ENCODE data around the gene TRIM15.

Gene TRIM15

GRCh38 chr6:30171677-30172471, 8.5 kb downstream of the TRIM15 start:
- POLR2A ChIA-PET, result no interaction called here
- Histone ChIP-seq H3K4me3 (ENCODE audit: low read depth, low read length) (no peak overlapping the region), H3K9me3 (ENCODE audit: control insufficient read depth, insufficient read depth, low read depth, low read length) (no peaks in the 10 kb centered on the region), H3K27ac (ENCODE audit: extremely low read depth, low read depth, low read length) (no peak overlapping the region), H3K4me1 (ENCODE audit: control insufficient read depth, insufficient read depth, low read length) (no peaks in the 10 kb centered on the region), H3K36me3 (ENCODE audit: control insufficient read depth in 2 of 2, insufficient read depth in 1 of 2, low read length in 2 of 2) (no peaks in the 10 kb centered on the region)
- TF ChIP-seq ZNF274 (IDR thresholded peaks at IDR 0.05; ENCODE audit: low read length), result no peak
- TF ChIP-seq ZNF274 (tag by site-specific recombination; IDR thresholded peaks at IDR 0.05; ENCODE audit: borderline replicate concordance), result no peak
- TF ChIP-seq ZNF362 (tag by site-specific recombination; IDR thresholded peaks at IDR 0.05), result no peak
- no peak for TF ChIP-seq ZNF114 (tag by site-specific recombination; IDR thresholded peaks at IDR 0.05)
- no peak for TF ChIP-seq PRDM4 (tag by site-specific recombination; IDR thresholded peaks at IDR 0.05)
- TF ChIP-seq ZNF555 (tag by site-specific recombination; conservative IDR thresholded peaks at IDR 0.05), result no peak
- no peak for TF ChIP-seq ELK4 (IDR thresholded peaks at IDR 0.05; ENCODE audit: borderline replicate concordance, low read depth, low read length)
- TF ChIP-seq ZNF585B (tag by site-specific recombination; IDR thresholded peaks at IDR 0.05), result no peak
- no peak for TF ChIP-seq KLF17 (tag by site-specific recombination; IDR thresholded peaks at IDR 0.05)
- TF ChIP-seq ZNF626 (tag by site-specific recombination; IDR thresholded peaks at IDR 0.05), result no peak
- no peak for TF ChIP-seq ZNF335 (tag by site-specific recombination; conservative IDR thresholded peaks at IDR 0.05)
- TF ChIP-seq ZBTB10 (tag by site-specific recombination; IDR thresholded peaks at IDR 0.05), result no peak
- TF ChIP-seq ZNF530 (tag by site-specific recombination; IDR thresholded peaks at IDR 0.05; ENCODE audit: low read depth), result no peak
- no peak for TF ChIP-seq BCL11B (tag by site-specific recombination; IDR thresholded peaks at IDR 0.05; ENCODE audit: low read depth)
- TF ChIP-seq ZNF513 (tag by site-specific recombination; IDR thresholded peaks at IDR 0.05), result no peak
- no peak for TF ChIP-seq ZNF366 (tag by site-specific recombination; conservative IDR thresholded peaks at IDR 0.05)
- CTCF ChIA-PET, result interaction anchor here (0.8 to 2.5 kb wide), 7 partner anchors 8 to 328 kb away, joined by 4 to 74 read pairs (median 5); partner anchors contain the start of gene PPP1R11

All from HEK293 (cell line).